HCT116 (cell line): ENCODE results near the gene DTD2. TPM values are rescaled to one million over a fixed set of nuclear protein-coding genes. Genes with fewer than 3 reads are reported as not detected.
"Not testable (repeated sequence)": the region's sequence is repeated elsewhere in the genome, so short reads cannot be mapped to it uniquely, and the experiment has no call there.

ENCODE experiments used
- ATAC-seq: fragments of 200-7000 bp; cut with Tn5 transposase; 2 replicates; pipeline ENCODE4 v1.9.1; 2020; ENCODE audit warnings: mild to moderate bottlenecking, moderate library complexity
- BruUV-seq: library from RNA; stranded (reverse); fragments of 400-500 nt; replicated peaks from 2 replicates; lab custom pipeline; 2021; lab: Mats Ljungman, UMichigan
- CTCF ChIA-PET: fragments of 300-600 bp; sonication (Branson Sonifier 250); formaldehyde crosslinking; loops from one replicate; lab custom pipeline; 2021; ENCODE audit warnings: antibody characterized with exemption; lab: Charles Lee
- POLR2A ChIA-PET: fragments of 300-600, 350-600 bp; sonication (Branson Sonifier 250); formaldehyde crosslinking; loops from one replicate; lab custom pipeline; 2021; ENCODE audit warnings: antibody characterized with exemption; lab: Charles Lee
- RAD21 ChIA-PET, 2 experiments: fragments of 300-600 bp; sonication (Branson Sonifier 250); formaldehyde crosslinking; loops; one replicate each; lab custom pipeline; 2023; ENCODE audit warnings: low total read pairs in 2 of 2; ENCODE audit not compliant: uncharacterized antibody in 2 of 2, unreplicated experiment in 2 of 2, low non-redundant PET in 1 of 2; lab: Charles Lee
- DNase-seq: peaks from one replicate; pipeline ENCODE4 v3.0.0-alpha.2; 2010; ENCODE audit warnings: low read depth, low spot score
- H2AFZ ChIP-seq: fragments of 200-600 bp; shearing (Covaris generic), sonication (generic); 2 replicates; pipeline ENCODE4 v1.6.1; 2017; ENCODE audit warnings: low read depth, mixed run types, mixed read lengths, antibody characterized with exemption, low read length; ENCODE audit not compliant: poor library complexity, severe bottlenecking
- H3K27ac ChIP-seq: 2 replicates; pipeline ENCODE4 v1.5.1; 2012; ENCODE audit warnings: low read depth, low read length
- H3K27me3 ChIP-seq: fragments of 200-600 bp; sonication (generic); 2 replicates; pipeline ENCODE4 v1.6.1; 2016; ENCODE audit warnings: mixed run types, low read length, mixed read lengths; ENCODE audit not compliant: insufficient read depth
- H3K36me3 ChIP-seq, 2 experiments: fragments of 200-500 bp in 1 of 2; fragments of 200-600 bp in 1 of 2; sonication (Bioruptor generic) in 1 of 2; sonication (generic) in 1 of 2; 2 replicates each; pipeline versions ENCODE4 v1.5.1 to v1.6.1; 2014 to 2016; ENCODE audit warnings: low read length in 2 of 2, inconsistent platforms in 1 of 2, mixed read lengths in 1 of 2, mixed run types in 1 of 2; ENCODE audit not compliant: insufficient read depth in 2 of 2, control insufficient read depth in 1 of 2
- H3K4me1 ChIP-seq, 2 experiments: fragments of 200-600 bp in 1 of 2; sonication (generic) in 1 of 2; 2 replicates each; pipeline versions ENCODE4 v1.5.1 to v1.6.1; 2012 to 2017; ENCODE audit warnings: low read length in 2 of 2, inconsistent platforms in 1 of 2, mild to moderate bottlenecking in 1 of 2, mixed read lengths in 1 of 2, mixed run types in 1 of 2, moderate library complexity in 1 of 2; ENCODE audit not compliant: insufficient read depth in 2 of 2, control insufficient read depth in 1 of 2
- H3K4me2 ChIP-seq: fragments of 200-600 bp; sonication (generic); 2 replicates; pipeline ENCODE4 v1.6.1; 2017; ENCODE audit warnings: mixed run types, low read length, mixed read lengths
- H3K4me3 ChIP-seq, 2 experiments: fragments of 200-600 bp in 1 of 2; sonication (generic) in 1 of 2; replicated peaks in 1 of 2; 2 replicates each; pipeline ENCODE4 v1.5.1; 2011 to 2016; ENCODE audit warnings: low read length in 2 of 2, control low read depth in 1 of 2, low read depth in 1 of 2, mild to moderate bottlenecking in 1 of 2, mixed read lengths in 1 of 2, mixed run types in 1 of 2
- H3K79me2 ChIP-seq: fragments of 200-600 bp; sonication (generic); 2 replicates; pipeline ENCODE4 v1.6.1; 2017; ENCODE audit warnings: mild to moderate bottlenecking, mixed run types, low read length, moderate library complexity, mixed read lengths; ENCODE audit not compliant: insufficient read depth
- H3K9ac ChIP-seq: fragments of 200-600 bp; sonication (generic); 2 replicates; pipeline ENCODE4 v1.6.1; 2016; ENCODE audit warnings: low read length, mixed read lengths
- H3K9me2 ChIP-seq: fragments of 200-600 bp; sonication (generic), shearing (Covaris generic); 2 replicates; pipeline ENCODE4 v1.6.1; 2017; ENCODE audit warnings: mixed run types, mild to moderate bottlenecking, moderate library complexity; ENCODE audit not compliant: insufficient read depth
- H3K9me3 ChIP-seq, 2 experiments: fragments of 200-500 bp in 1 of 2; fragments of 200-600 bp in 1 of 2; sonication (Bioruptor generic) in 1 of 2; sonication (generic) in 1 of 2; 2 replicates each; pipeline ENCODE4 v1.6.1; 2014 to 2017; ENCODE audit warnings: low read length in 2 of 2, mixed read lengths in 2 of 2, inconsistent platforms in 1 of 2, low read depth in 1 of 2, mild to moderate bottlenecking in 1 of 2, mixed run types in 1 of 2, moderate library complexity in 1 of 2; ENCODE audit not compliant: control insufficient read depth in 1 of 2, insufficient read depth in 1 of 2
- H4K20me1 ChIP-seq: fragments of 200-600 bp; sonication (generic), shearing (Covaris generic); 2 replicates; pipeline ENCODE4 v1.6.1; 2017; ENCODE audit warnings: mixed run types, mild to moderate bottlenecking, moderate library complexity; ENCODE audit not compliant: insufficient read depth
- CEBPB ChIP-seq: IDR thresholded peaks from 2 replicates; pipeline ENCODE4 v1.6.1; 2012; ENCODE audit warnings: low read depth
- EGR1 ChIP-seq: IDR thresholded peaks from 2 replicates; pipeline ENCODE4 v1.6.1; 2012; ENCODE audit warnings: low read depth
- ELF1 ChIP-seq: IDR thresholded peaks from 2 replicates; pipeline ENCODE4 v1.6.1; 2012; ENCODE audit warnings: low read depth, borderline replicate concordance
- EZH2 ChIP-seq: fragments of 200-600 bp; sonication (generic); IDR thresholded peaks from 2 replicates; pipeline ENCODE4 v1.6.1; 2017; ENCODE audit warnings: antibody characterized with exemption, mixed run types
- POLR2A ChIP-seq: IDR thresholded peaks from 2 replicates; pipeline ENCODE4 v1.7.0; 2011; ENCODE audit warnings: borderline replicate concordance; ENCODE audit not compliant: insufficient read depth, insufficient read length; ENCODE audit errors: extremely low read depth
- RAD21 ChIP-seq: IDR thresholded peaks from 2 replicates; pipeline ENCODE4 v1.6.1; 2012; ENCODE audit warnings: low read depth, mild to moderate bottlenecking
- SIN3A ChIP-seq: IDR thresholded peaks from 2 replicates; pipeline ENCODE4 v1.6.1; 2012; ENCODE audit warnings: low read depth
- SP1 ChIP-seq: IDR thresholded peaks from 2 replicates; pipeline ENCODE4 v1.6.1; 2012; ENCODE audit warnings: low read depth
- SRF ChIP-seq: IDR thresholded peaks from 2 replicates; pipeline ENCODE4 v1.6.1; 2012; ENCODE audit warnings: low read depth
- TCF7L2 ChIP-seq: IDR thresholded peaks from 2 replicates; pipeline ENCODE4 v1.7.0; 2011; ENCODE audit warnings: borderline replicate concordance, inconsistent platforms; ENCODE audit not compliant: insufficient read depth, insufficient read length; ENCODE audit errors: extremely low read depth
- YY1 ChIP-seq: IDR thresholded peaks from 2 replicates; pipeline ENCODE4 v1.6.1; 2011; ENCODE audit warnings: low read length, low read depth, moderate library complexity, mild to moderate bottlenecking; ENCODE audit not compliant: insufficient replicate concordance; ENCODE audit errors: extremely low read depth
- intact Hi-C: fragments of 100-400 bp; cut with micrococcal nuclease; formaldehyde crosslinking; loops from 2 replicates; pipeline ENCODE4 v1.10.0; 2022
- total RNA-seq: library from RNA; stranded (reverse); gene quantifications from one replicate; pipeline ENCODE4 v1.2.1, GENCODE V29; 2021; ENCODE audit not compliant: unreplicated experiment
- TF ChIP-seq, protein P1 (sequence below): IDR thresholded peaks from 2 replicates; pipeline ENCODE4 v1.6.1; 2012
- TF ChIP-seq, protein P2 (sequence below): IDR thresholded peaks from 2 replicates; pipeline ENCODE4 v1.6.1; 2012; ENCODE audit warnings: low read depth
- TF ChIP-seq, protein P3 (sequence below): IDR thresholded peaks from 2 replicates; pipeline ENCODE4 v1.6.1; 2011; ENCODE audit warnings: mild to moderate bottlenecking, low read length, moderate library complexity; ENCODE audit not compliant: insufficient replicate concordance; ENCODE audit errors: extremely low read depth
- TF ChIP-seq, protein P4 (sequence below): IDR thresholded peaks from 2 replicates; pipeline ENCODE4 v1.6.1; 2012

DTD2 gene
- total RNA-seq, 1 experiment from 2014 or later, result 24.6 TPM

DNA sequence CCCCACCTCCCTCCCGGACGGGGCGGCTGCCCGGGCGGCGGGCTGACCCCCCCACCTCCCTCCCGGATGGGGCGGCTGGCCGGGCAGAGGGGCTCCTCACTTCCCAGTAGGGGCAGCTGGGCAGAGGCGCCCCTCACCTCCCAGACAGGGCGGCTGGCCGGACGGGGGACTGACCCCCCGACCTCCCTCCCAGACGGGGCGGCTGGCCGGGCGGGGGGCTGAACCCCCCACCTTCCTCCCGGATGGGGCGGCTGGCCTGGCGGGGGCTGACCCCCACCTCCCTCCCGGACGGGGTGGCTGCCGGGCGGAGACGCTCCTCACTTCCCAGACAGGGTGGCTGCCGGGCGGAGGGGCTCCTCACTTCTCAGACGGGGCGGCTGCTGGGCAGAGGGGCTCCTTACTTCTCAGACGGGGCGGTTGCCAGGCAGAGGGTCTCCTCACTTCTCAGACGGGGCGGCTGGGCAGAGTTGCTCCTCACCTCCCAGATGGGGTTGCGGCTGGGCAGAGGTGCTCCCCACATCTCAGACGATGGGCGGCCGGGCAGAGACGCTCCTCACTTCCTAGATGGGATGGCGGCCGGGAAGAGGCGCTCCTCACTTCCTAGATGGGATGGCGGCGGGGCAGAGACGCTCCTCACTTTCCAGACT lies 20.1 kb downstream of the DTD2 start:
- DNase-seq, H3K79me2 ChIP-seq, H3K27me3 ChIP-seq, RAD21 ChIA-PET, H3K27ac ChIP-seq, H3K4me1 ChIP-seq, intact Hi-C loops, H3K9me2 ChIP-seq, H3K36me3 ChIP-seq, CTCF ChIA-PET, H3K9ac ChIP-seq, POLR2A ChIA-PET, H3K9me3 ChIP-seq, ATAC-seq, BruUV-seq, H3K4me2 ChIP-seq, H4K20me1 ChIP-seq, H2AFZ ChIP-seq, H3K4me3 ChIP-seq: not testable (repeated sequence)

DNA sequence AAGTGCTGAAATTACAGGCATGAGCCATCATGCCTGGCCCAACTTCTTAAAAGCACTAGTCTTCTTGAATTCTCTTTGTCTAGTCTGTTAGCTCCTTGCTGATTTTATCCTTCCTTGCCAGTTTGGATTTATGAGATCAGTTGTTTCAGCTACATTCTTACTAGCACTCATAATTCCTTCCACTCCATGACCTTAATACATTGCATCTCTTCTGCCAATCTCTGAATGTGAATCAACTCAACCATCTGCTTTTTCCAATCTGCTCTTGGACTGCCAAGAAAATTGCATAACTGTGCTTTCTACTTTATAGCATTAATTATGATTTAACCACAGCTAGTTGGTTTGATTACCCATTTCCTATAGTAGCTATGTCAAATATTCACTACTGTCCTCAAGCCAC lies 22.0 kb downstream of the DTD2 start:
- RAD21 ChIA-PET, result no interaction called here
- no peak overlapping the region for H3K4me3 ChIP-seq
- H3K79me2 ChIP-seq, result no peaks in the 10 kb centered on the region
- no peaks in the 10 kb centered on the region for H3K9me3 ChIP-seq
- H3K9me2 ChIP-seq, result no peaks in the 10 kb centered on the region
- CTCF ChIA-PET, result no interaction called here
- no peak overlapping the region for H3K27ac ChIP-seq
- H2AFZ ChIP-seq, result no peak overlapping the region
- no peaks in the 10 kb centered on the region for H3K4me1 ChIP-seq
- no peak overlapping the region for H3K4me2 ChIP-seq
- DNase-seq (no peak), ATAC-seq (no peak)
- H3K36me3 ChIP-seq, result no peaks in the 10 kb centered on the region
- no peaks in the 10 kb centered on the region for H4K20me1 ChIP-seq
- POLR2A ChIA-PET, result interaction anchor here (2.3 kb wide), 1 partner anchor 15 kb away, joined by 10 read pairs; the partner anchor contains the start of gene HEATR5A
- intact Hi-C loops, result no loop called here
- BruUV-seq, result no TSS peak
- H3K9ac ChIP-seq, result no peak overlapping the region
- no peaks in the 10 kb centered on the region for H3K27me3 ChIP-seq
- TF ChIP-seq, protein P1, sequence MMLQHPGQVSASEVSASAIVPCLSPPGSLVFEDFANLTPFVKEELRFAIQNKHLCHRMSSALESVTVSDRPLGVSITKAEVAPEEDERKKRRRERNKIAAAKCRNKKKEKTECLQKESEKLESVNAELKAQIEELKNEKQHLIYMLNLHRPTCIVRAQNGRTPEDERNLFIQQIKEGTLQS, result no peak
- TF ChIP-seq SIN3A (no peak), CEBPB (no peak), SRF (no peak), TCF7L2 (no peak), RAD21 (no peak), EGR1 (no peak), SP1 (no peak), POLR2A (no peak), YY1 (no peak), EZH2 (no peak), ELF1 (no peak)
- TF ChIP-seq, protein P2, sequence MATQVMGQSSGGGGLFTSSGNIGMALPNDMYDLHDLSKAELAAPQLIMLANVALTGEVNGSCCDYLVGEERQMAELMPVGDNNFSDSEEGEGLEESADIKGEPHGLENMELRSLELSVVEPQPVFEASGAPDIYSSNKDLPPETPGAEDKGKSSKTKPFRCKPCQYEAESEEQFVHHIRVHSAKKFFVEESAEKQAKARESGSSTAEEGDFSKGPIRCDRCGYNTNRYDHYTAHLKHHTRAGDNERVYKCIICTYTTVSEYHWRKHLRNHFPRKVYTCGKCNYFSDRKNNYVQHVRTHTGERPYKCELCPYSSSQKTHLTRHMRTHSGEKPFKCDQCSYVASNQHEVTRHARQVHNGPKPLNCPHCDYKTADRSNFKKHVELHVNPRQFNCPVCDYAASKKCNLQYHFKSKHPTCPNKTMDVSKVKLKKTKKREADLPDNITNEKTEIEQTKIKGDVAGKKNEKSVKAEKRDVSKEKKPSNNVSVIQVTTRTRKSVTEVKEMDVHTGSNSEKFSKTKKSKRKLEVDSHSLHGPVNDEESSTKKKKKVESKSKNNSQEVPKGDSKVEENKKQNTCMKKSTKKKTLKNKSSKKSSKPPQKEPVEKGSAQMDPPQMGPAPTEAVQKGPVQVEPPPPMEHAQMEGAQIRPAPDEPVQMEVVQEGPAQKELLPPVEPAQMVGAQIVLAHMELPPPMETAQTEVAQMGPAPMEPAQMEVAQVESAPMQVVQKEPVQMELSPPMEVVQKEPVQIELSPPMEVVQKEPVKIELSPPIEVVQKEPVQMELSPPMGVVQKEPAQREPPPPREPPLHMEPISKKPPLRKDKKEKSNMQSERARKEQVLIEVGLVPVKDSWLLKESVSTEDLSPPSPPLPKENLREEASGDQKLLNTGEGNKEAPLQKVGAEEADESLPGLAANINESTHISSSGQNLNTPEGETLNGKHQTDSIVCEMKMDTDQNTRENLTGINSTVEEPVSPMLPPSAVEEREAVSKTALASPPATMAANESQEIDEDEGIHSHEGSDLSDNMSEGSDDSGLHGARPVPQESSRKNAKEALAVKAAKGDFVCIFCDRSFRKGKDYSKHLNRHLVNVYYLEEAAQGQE, result no peak
- TF ChIP-seq, protein P3, sequence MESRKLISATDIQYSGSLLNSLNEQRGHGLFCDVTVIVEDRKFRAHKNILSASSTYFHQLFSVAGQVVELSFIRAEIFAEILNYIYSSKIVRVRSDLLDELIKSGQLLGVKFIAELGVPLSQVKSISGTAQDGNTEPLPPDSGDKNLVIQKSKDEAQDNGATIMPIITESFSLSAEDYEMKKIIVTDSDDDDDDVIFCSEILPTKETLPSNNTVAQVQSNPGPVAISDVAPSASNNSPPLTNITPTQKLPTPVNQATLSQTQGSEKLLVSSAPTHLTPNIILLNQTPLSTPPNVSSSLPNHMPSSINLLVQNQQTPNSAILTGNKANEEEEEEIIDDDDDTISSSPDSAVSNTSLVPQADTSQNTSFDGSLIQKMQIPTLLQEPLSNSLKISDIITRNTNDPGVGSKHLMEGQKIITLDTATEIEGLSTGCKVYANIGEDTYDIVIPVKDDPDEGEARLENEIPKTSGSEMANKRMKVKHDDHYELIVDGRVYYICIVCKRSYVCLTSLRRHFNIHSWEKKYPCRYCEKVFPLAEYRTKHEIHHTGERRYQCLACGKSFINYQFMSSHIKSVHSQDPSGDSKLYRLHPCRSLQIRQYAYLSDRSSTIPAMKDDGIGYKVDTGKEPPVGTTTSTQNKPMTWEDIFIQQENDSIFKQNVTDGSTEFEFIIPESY, result no peak
- TF ChIP-seq, protein P4, sequence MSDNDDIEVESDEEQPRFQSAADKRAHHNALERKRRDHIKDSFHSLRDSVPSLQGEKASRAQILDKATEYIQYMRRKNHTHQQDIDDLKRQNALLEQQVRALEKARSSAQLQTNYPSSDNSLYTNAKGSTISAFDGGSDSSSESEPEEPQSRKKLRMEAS, result no peak
